ENCODE measurements around the gene BPHL. TPM values are rescaled to one million over a fixed set of nuclear protein-coding genes. Genes with fewer than 3 reads are reported as not detected.
A peak's percentile ranks its signal among the peaks of the same experiment; 100 is the strongest.
"Not testable (repeated sequence)": the region's sequence is repeated elsewhere in the genome, so short reads cannot be mapped to it uniquely, and the experiment has no call there.

BPHL gene
- total RNA-seq, 2 experiments from 2014 or later = 9.7 to 20.9 TPM

DNA sequence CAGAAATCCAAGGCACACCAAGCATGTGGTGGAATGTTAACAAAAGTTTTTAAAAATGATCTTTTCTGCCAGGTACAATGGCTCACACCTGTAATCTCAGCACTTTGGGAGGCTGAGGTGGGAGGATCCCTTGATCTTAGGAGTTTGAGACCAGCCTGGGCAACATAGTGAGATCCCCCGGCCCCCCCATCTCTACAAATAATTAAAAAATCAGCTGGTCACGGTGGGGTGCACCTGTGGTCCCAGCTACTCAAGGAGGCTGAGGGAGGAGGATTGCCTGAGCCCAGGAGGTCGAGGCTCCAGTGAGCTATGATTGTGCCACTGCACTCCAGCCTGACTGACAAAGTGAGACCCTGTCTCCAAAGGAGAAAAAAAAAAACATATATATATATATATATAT, 42.2 kb upstream of the BPHL start:
- ChIA-PET POLR2A (interaction anchor here (0.6 to 2.8 kb wide), 11 partner anchors 9 to 308 kb away, joined by 3 to 19 read pairs (median 7); partner anchors contain the start of gene BPHL), CTCF (ENCODE audit: unreplicated experiment) (interaction anchor here (0.6 to 1.2 kb wide), 4 partner anchors 8 to 946 kb away, joined by 3 to 5 read pairs (median 4); no protein-coding TSS in a partner anchor)
- DNase-seq (ENCODE audit: low spot score) = no peak
- peak overlapping the region; percentile 46 for H3K4me3 ChIP-seq (ENCODE audit: low read depth, low read length, poor library complexity, severe bottlenecking)
- H2AFZ ChIP-seq (ENCODE audit: low read length) = peak overlapping the region; percentile 83; the same call in 1 of the 2 replicates
- H3K79me2 ChIP-seq (ENCODE audit: insufficient read depth, low read depth, low read length) = peaks cover 34% of the 10 kb centered on the region
- intact Hi-C loops (cut with micrococcal nuclease; ENCODE audit: unreplicated experiment) = loop anchor here (10.0 kb wide), 1 partner anchor 1058 kb away; the partner anchor contains the start of gene ECI2
- peak overlapping the region; percentile 66 for H3K27ac ChIP-seq (ENCODE audit: low read depth, low read length, poor library complexity, severe bottlenecking)
- peaks cover 46% of the 10 kb centered on the region for H3K36me3 ChIP-seq (ENCODE audit: insufficient read depth, low read length)
- peaks cover 8% of the 10 kb centered on the region; the same call in 1 of the 2 replicates for H3K9me3 ChIP-seq (ENCODE audit: low read length)
- H3K4me1 ChIP-seq (ENCODE audit: insufficient read depth, low read length, poor library complexity, severe bottlenecking) = peaks cover 40% of the 10 kb centered on the region
- H3K9me2 ChIP-seq (ENCODE audit: insufficient read depth, low read length) = no peaks in the 10 kb centered on the region
- TF ChIP-seq EZH2phosphoT487 (IDR thresholded peaks at IDR 0.05; ENCODE audit: borderline replicate concordance, low read depth, low read length) = no peak
- TF ChIP-seq, protein P1, sequence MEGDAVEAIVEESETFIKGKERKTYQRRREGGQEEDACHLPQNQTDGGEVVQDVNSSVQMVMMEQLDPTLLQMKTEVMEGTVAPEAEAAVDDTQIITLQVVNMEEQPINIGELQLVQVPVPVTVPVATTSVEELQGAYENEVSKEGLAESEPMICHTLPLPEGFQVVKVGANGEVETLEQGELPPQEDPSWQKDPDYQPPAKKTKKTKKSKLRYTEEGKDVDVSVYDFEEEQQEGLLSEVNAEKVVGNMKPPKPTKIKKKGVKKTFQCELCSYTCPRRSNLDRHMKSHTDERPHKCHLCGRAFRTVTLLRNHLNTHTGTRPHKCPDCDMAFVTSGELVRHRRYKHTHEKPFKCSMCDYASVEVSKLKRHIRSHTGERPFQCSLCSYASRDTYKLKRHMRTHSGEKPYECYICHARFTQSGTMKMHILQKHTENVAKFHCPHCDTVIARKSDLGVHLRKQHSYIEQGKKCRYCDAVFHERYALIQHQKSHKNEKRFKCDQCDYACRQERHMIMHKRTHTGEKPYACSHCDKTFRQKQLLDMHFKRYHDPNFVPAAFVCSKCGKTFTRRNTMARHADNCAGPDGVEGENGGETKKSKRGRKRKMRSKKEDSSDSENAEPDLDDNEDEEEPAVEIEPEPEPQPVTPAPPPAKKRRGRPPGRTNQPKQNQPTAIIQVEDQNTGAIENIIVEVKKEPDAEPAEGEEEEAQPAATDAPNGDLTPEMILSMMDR (conservative IDR thresholded peaks at IDR 0.05; ENCODE audit: low read length) = no peak
- no TSS peak for BruUV-seq (replicated peaks)
- H3K4me2 ChIP-seq (ENCODE audit: low read length) = peak overlapping the region; percentile 91
- no peaks in the 10 kb centered on the region for H4K20me1 ChIP-seq (ENCODE audit: insufficient read depth, low read length)

DNA sequence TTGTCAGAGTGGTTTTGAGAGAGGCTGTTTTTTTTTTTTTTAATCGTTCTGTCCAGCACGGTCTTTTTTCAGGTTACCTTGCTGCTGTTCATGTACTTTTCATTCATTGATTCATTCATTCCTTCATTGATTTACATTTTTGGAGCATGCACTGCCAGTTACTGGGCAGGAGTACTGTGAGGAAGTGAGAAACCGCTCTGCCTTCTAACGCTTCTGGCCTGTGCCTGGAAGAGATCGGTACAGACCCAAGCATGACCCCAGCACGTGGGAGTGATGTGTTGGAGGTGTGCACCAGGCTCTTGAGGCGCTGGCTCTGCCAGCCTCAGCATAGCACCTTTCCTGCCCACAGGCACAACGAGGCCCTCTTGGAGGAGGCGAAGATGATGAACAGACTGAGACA, 41.1 kb upstream of the BPHL start:
- ChIA-PET CTCF (ENCODE audit: unreplicated experiment) (no interaction called here), POLR2A (no interaction called here)
- H3K4me2 ChIP-seq (ENCODE audit: low read length) = no peak overlapping the region
- no peaks in the 10 kb centered on the region for H3K9me2 ChIP-seq (ENCODE audit: insufficient read depth, low read length)
- H3K9me3 ChIP-seq (ENCODE audit: low read length) = peaks cover 8% of the 10 kb centered on the region; the same call in 1 of the 2 replicates
- peaks cover 31% of the 10 kb centered on the region for H3K79me2 ChIP-seq (ENCODE audit: insufficient read depth, low read depth, low read length)
- intact Hi-C loops (cut with micrococcal nuclease; ENCODE audit: unreplicated experiment) = loop anchor here (10.0 kb wide), 1 partner anchor 1057 kb away; the partner anchor contains the start of gene ECI2
- H2AFZ ChIP-seq (ENCODE audit: low read length) = no peak overlapping the region
- DNase-seq (ENCODE audit: low spot score) = no peak
- peaks cover 34% of the 10 kb centered on the region for H3K4me1 ChIP-seq (ENCODE audit: insufficient read depth, low read length, poor library complexity, severe bottlenecking)
- no peak for TF ChIP-seq EZH2phosphoT487 (IDR thresholded peaks at IDR 0.05; ENCODE audit: borderline replicate concordance, low read depth, low read length)
- TF ChIP-seq, protein P1 (conservative IDR thresholded peaks at IDR 0.05; ENCODE audit: low read length) = no peak
- H3K27ac ChIP-seq (ENCODE audit: low read depth, low read length, poor library complexity, severe bottlenecking) = no peak overlapping the region
- no peaks in the 10 kb centered on the region for H4K20me1 ChIP-seq (ENCODE audit: insufficient read depth, low read length)
- no peak overlapping the region for H3K4me3 ChIP-seq (ENCODE audit: low read depth, low read length, poor library complexity, severe bottlenecking)
- H3K36me3 ChIP-seq (ENCODE audit: insufficient read depth, low read length) = peaks cover 54% of the 10 kb centered on the region
- no TSS peak for BruUV-seq (replicated peaks)

- Histone ChIP-seq H3K4me1 (ENCODE audit: insufficient read depth, low read length, poor library complexity, severe bottlenecking) (peaks cover 29% of the 10 kb centered on the region), H3K36me3 (ENCODE audit: insufficient read depth, low read length) (peaks cover 69% of the 10 kb centered on the region), H3K79me2 (ENCODE audit: insufficient read depth, low read depth, low read length) (peaks cover 23% of the 10 kb centered on the region)
- CTCF ChIA-PET (ENCODE audit: unreplicated experiment); H2AFZ ChIP-seq (ENCODE audit: low read length); H3K4me2 ChIP-seq (ENCODE audit: low read length); BruUV-seq (replicated peaks); H4K20me1 ChIP-seq (ENCODE audit: insufficient read depth, low read length); H3K4me3 ChIP-seq (ENCODE audit: low read depth, low read length, poor library complexity, severe bottlenecking); H3K27ac ChIP-seq (ENCODE audit: low read depth, low read length, poor library complexity, severe bottlenecking); H3K9me2 ChIP-seq (ENCODE audit: insufficient read depth, low read length); H3K9me3 ChIP-seq (ENCODE audit: low read length): not testable (repeated sequence)
- intact Hi-C loops (cut with micrococcal nuclease; ENCODE audit: unreplicated experiment) = loop anchor here (10.0 kb wide), 1 partner anchor 1056 kb away; the partner anchor contains the start of gene ECI2
- DNase-seq (ENCODE audit: low spot score) = peak; percentile 38
- POLR2A ChIA-PET = interaction anchor here (0.6 to 0.9 kb wide), 2 partner anchors 31 to 173 kb away, joined by 3 read pairs; no protein-coding TSS in a partner anchor
These were observed 39.6 kb upstream of the BPHL start for GRCh38 chr6:3078952-3079351.
